H1 (cell line): ENCODE measurements around the gene INTU. TPM values are rescaled to one million over a fixed set of nuclear protein-coding genes. Genes with fewer than 3 reads are reported as not detected.

ENCODE experiments used
- CHD7 ChIP-seq: fragments of 300-600 bp; sonication (generic); IDR thresholded peaks from 2 replicates; pipeline ENCODE4 v1.7.1; 2012; ENCODE audit warnings: low read length, moderate library complexity, mild to moderate bottlenecking, inconsistent platforms; ENCODE audit not compliant: insufficient replicate concordance
- EGR1 ChIP-seq: IDR thresholded peaks from 2 replicates; pipeline ENCODE4 v1.6.1; 2011; ENCODE audit warnings: low read depth, low read length, borderline replicate concordance
- polyA plus RNA-seq, 7 experiments: library from polyadenylated mRNA; depleted of rRNA in 3 of 7; stranded (reverse) in 5 of 7; unstranded in 2 of 7; fragments of >200 nt in 5 of 7; fragments of 200-250 nt in 2 of 7; gene quantifications; 1 replicate in 5 of 7; 2 replicates in 1 of 7; 4 replicates in 1 of 7; pipeline versions ENCODE4 v1.2.1 to v1.2.3, GENCODE V29; 2011 to 2013; ENCODE audit warnings: missing spikeins in 2 of 7, mixed read lengths in 2 of 7
- total RNA-seq: library from RNA; stranded (reverse); fragmentation: NEBNext Ultra II Directional; extraction: Animal tissue kit (Norgen Biotek cat#: 25700); gene quantifications from 2 replicates; pipeline ENCODE4 v1.2.1, GENCODE V29; 2021

Gene INTU
- total and polyA plus RNA-seq, 2 of the 8 experiments (the other 6 are each of a cell fraction or from before 2014, with no cell fraction given): 6.0 to 15.1 TPM

- TF ChIP-seq CHD7: no peak
- TF ChIP-seq EGR1: no peak
- TF ChIP-seq, all 59 proteins: peak for 0
Observed at GRCh38 chr4:127642169-127642568, 9.4 kb downstream of the INTU start (continued).
